NCI-H526 treated with DMSO at 0.1 percent for 48 hours (cell line): ENCODE measurements around the gene C4A.
"Not testable (repeated sequence)": the region's sequence is repeated elsewhere in the genome, so short reads cannot be mapped to it uniquely, and the experiment has no call there.

Experiments
- DNase-seq: peaks from one replicate; lab custom pipeline; 2025; lab: John Stamatoyannopoulos, UW

Gene C4A

DNA sequence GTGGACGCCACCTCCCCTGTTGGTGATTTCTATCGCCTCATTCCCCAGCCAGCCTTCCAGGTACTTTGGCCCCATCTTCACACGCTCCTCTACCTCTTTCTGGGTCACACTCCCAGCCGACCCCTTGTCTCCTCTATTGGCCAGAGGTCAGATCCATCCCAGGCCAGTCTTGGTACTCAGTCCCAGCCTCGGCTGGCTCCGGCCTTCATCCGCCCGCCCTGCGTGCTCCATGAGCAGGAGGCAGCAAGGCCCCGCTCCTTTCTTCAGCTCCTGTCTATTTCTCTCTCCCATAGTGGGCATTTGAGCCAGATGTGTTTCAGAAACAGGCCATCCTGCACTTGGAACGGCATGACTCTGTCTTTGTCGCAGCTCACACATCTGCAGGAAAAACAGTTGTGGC is 20.2 kb upstream of the C4A start:
- no peak for DNase-seq

DNA sequence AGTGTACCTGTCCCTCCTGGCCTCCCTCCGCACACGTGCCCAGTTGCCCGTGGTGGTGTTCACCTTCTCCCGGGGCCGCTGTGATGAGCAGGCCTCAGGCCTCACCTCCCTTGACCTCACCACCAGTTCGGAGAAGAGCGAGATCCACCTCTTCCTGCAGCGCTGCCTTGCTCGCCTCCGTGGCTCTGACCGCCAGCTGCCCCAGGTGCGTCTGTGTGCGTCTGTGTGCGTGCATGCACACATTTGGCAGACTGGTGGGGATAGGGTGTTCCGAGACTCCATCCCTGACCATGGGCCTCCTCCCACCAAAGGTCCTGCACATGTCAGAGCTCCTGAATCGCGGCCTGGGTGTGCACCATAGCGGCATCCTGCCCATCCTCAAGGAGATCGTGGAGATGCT is 17.9 kb upstream of the C4A start:
- no peak for DNase-seq

DNA sequence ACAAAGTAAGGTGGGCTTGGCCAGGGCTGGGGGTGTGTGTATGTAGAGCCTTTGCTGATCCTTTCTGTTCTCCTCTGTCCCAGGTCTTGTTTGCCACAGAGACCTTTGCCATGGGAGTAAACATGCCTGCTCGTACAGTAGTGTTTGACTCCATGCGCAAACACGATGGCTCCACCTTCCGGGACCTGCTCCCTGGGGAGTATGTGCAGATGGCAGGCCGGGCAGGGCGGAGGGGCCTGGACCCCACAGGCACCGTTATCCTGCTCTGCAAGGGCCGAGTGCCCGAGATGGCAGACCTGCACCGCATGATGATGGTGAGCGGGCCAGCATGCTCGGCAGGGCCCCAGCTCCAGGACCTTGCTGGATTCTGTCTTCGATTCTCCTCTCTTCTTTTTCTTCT is 16.2 kb upstream of the C4A start:
- no peak for DNase-seq

DNA sequence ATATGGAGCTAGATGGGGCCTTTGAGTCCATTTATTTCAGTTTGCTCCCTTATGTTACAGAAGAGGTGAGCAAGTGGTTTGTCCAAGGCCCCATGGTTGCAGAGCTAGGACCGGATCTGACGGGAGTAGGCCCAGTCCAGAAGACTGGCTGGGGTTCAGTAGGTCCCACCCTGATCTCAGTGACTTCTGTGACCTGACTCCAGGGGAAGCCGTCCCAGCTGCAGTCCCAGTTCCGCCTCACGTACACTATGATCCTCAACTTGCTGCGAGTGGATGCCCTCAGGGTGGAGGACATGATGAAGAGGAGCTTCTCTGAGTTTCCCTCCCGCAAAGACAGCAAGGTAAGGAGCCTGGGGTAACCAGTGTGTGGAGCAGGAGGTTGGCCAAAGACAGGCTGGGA is 15.4 kb upstream of the C4A start:
- DNase-seq = no peak

DNA sequence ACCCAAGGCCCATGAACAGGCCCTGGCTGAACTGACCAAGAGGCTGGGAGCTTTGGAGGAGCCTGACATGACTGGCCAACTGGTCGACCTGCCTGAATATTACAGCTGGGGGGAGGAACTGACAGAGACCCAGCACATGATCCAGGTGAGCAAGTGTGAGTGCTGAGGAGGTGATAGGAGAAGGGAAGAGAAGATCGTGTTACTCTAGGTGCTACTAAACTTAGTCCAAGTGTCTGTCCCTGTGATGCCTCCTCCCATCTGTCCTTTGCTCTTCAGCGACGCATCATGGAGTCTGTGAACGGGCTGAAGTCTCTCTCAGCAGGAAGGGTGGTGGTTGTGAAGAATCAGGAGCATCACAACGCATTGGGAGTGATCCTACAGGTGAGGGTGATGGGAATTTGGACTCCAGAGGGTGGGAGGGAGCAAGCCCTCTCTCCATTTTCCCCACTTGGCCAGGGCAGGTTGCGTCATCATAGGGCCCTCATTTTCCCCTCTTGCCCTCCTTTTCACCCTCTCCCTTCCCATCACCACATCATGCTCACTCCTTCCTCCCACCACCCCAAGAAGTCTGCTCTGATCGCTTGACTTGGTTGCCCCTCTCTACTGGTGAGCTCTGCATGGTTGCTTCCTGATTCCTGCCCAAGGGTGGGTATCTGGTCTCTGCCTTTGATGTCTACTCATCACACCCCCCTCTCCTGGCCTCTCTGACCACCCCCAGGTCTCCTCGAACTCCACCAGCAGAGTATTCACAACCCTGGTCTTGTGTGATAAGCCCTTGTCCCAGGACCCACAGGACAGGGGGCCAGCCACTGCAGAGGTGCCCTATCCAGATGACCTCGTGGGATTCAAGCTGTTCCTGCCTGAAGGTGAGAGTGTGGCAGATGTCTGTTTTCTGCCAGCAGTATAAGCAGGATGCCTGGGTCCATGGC is 14.6 kb upstream of the C4A start:
- no peak for DNase-seq

DNA sequence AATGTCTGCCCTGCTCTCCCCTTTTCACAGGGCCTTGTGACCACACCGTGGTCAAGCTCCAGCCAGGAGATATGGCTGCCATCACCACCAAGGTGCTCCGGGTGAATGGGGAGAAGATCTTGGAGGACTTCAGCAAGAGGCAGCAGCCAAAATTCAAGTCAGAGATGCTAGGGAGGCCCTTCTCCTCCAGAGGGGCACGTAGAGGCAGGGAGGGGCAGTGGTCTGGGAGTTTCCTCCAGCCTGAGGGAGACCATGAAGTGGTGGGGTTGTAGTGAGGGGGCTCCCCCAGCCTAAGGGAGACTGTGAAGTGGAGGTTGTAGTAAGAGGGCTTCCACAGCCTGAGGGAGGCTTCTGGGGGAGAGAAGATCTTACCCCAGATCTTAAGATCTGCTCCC is 13.9 kb upstream of the C4A start:
- no peak for DNase-seq

DNA sequence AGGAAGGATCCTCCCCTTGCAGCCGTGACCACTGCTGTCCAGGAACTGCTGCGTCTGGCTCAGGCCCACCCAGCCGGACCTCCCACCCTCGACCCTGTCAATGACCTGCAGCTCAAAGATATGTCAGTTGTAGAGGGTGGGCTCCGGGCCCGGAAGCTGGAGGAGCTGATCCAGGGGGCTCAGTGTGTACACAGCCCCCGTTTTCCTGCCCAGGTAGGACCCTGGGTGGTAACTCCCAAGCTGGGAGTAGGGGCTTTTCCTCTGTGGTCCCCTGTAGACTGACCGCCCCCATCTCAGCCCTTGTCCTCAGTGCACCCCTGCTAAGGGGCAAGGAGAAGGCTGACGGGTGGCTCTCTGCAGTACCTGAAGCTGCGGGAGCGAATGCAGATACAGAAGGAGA is 13.5 kb upstream of the C4A start:
- no peak for DNase-seq

DNA sequence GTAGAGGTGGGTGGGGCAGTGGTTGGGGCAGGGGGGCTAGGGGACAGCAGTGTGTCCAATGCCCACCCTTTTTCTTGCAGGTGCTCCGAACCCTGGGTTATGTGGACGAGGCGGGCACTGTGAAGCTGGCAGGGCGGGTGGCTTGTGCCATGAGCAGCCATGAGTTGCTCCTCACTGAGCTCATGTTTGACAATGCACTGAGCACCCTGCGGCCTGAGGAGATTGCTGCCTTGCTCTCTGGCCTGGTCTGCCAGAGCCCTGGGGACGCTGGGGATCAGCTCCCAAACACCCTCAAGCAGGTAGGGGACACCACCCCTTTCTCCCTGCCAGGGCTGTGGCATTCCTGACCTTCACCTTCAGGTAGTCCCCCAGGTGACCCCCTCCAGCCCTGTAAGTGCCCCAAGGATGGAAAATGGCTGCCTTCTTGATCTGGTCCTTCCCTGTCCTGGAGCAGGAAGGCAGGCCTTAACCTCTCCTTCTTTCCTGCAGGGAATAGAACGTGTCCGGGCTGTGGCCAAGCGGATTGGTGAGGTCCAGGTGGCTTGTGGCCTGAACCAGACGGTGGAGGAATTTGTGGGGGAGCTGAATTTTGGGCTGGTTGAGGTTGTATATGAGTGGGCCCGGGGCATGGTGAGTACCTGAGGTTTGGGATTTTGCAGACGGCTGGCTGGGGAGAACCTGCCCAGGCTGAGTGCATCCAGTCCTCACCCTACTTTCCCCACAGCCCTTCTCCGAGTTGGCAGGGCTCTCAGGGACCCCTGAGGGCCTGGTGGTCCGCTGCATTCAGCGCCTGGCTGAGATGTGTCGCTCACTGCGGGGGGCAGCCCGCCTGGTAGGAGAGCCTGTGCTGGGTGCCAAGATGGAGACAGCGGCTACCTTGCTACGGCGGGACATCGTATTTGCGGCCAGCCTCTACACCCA is 12.8 kb upstream of the C4A start:
- no peak for DNase-seq

DNA sequence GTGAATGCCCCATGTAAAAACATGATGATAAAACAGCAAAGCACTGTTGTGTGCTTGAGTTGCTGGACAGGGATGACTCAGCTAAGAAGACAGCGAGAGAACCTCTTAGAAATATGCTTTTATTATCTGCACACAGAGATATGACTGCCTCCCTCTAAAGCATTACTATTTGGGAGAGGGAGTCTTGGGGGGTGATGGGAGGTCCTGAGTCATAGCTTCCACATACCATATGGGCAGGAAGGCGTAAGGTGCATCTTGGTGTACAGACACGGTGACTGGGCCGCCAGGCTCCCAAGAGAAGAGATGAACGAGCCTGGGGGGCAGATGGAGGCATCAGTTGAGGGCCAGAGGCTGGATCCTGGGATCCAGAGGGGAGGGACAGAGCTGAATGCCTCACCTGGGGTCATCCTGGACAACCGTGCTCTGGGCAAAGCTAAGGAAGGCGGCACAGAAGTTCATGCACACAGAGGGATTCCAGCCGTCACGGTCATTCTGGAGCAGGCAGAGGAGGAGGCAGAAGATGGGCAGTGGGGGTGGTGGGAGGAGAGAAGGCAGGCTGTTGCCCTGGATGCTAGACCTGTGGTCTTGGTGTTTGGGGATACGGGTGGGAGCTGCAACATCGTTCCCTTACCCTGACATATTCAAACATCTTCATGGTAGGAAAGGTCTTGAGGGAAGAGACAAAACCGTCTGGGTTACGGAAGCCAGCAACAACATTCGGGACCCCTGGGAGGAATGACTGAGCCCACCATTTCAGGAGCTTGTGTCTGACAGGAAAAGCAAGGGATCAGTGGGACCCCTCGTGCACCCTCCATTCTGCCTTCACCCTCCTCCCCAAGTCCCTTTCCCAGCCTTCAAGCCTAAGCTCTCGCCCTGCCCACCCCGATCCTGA is 11.9 kb upstream of the C4A start:
- no peak for DNase-seq

DNA sequence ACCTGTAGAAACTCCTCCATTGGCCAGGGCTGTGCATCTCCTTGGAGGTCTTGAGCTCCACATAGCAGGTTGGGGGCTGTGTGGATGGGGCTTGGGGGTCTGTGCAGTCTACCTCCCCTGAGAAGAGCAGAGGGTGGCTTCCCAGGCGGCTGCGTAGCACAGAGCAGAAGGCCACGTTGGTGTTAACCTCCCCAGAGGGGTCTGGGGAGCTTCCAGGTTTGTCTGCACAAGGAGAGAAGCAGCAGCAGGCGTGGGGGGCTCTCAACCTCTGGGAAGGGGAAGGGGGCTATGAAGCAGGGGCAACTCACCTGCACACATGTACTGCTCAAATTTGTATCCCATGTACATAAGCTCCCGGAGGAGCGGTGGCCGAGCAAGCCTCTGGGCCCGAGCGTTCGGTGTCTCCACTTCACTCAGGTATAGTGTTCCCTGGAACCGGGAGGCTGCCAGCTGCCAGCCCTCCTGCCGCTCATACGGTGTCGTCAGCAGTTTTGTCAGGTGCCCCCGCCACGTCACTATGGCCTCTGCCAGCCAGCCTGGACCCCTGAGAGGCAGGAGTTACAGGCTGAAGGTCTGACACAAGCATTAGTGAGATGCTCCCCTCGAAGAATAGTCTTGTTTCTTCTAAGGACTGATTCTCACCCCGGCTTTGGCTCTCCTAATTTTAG is 11.1 kb upstream of the C4A start:
- no peak for DNase-seq

DNA sequence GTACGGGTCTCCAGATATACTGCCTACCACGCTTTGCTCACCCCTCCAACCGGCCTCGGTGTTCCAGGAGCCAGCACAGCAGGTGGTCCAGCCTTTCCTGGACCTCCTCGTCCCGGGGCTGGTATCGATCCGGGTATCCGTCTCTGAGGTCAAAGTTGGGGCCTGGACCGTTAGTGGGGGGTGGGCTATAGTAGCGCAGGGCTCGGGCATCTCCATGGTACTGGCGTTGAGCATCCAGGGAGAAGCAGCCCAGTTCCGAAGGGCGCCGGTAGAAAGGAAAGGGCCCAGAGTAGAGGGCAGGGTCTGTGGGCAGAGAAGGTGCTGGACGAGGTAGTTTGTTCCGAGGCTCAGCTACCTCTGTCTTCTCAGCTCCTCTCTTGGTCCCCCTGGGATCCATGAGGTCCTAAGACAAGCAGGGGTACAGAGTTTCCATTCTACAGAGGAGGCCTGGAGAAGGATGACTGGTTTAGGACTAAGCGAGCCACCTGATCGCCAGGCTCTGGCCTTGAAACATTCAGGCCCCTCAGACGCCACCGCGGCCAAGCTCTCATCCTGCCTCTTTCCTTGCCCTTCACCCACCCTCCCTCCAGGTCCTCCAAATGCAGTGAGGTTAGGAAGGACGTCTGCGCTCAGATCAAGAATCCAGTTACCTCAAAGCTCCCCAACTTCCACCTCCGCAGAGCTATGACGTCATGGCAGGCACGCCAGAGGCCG is 10.4 kb upstream of the C4A start:
- DNase-seq = no peak

DNA sequence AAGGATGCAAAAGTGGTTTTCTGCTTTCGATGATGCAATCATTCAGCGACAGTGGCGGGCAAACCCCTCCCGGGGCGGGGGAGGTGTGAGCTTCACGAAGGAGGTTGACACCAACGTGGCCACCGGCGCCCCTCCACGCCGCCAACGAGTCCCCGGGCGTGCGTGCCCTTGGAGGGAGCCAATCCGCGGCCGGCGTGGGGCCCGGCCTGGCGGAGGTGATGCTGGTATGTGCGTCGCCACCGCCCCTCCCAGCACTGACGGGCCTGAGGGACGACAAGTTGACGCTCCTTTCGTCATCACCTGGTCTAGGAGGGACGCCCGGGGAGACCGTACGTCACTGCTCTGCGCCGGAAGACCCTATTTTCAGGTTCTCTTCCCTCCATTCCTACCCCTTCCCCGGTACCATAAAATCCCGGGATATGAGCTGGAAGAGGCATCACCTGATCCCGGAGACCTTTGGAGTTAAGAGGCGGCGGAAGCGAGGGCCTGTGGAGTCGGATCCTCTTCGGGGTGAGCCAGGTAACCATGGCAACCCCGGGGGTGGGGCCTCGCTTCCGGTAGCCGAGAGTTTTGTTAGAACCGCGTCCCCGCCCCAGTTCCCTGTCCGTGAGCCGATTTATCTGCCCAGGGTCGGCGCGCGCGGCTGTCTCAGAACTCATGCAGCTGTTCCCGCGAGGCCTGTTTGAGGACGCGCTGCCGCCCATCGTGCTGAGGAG is 9.7 kb upstream of the C4A start, which contains the start of gene DXO:
DXO (minus strand) TSS at position 146 of the 716 bp plus-strand sequence. CDS start 463 bp downstream, outside the sequence.
- peak; percentile 92 for DNase-seq

DNA sequence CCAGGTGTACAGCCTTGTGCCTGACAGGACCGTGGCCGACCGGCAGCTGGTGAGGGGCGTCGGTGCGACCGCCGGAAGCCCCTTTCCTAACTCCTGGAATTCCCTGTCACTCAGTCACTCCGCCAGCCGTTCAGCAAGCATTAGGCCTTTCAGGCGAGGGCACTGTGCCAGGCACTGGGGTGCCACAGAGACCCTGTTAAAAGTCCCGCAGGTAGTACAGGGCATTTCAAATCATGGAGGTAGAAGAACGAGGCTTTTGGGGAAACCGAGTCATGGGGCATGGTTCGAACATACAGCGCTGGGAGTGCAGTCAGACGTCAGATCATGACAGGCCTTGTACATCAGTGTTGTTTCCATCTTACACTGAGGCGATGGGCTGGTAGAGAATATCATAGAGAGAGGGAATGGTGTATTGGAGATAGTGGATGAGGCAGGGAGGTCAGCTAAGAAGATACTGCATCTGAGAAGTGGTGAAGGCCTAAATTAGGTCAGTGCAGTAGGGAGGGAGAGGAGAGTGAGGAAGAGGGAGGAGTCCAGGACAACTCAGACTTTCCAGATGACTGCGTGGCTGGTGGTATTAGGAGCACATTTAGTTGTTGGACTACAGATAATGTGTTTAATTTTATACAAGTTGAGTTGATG is 9.0 kb upstream of the C4A start:
- no peak for DNase-seq

DNA sequence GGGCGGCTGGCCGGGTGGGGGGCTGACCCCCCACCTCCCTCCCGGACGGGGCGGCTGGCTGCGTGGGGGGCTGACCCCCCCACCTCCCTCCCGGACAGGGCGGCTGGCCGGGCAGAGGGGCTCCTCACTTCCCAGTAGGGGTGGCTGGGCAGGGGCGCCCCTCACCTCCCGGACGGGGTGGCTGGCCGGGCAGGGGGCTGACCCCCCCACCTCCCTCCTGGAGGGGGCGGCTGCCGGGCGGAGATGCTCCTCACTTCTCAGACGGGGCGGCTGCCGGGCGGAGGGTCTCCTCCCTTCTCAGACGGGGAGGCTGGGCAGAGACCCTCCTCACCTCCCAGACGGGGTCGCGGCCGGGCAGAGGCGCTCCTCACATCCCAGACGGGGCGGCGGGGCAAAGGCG is 5.8 kb upstream of the C4A start:
- DNase-seq = not testable (repeated sequence)

DNA sequence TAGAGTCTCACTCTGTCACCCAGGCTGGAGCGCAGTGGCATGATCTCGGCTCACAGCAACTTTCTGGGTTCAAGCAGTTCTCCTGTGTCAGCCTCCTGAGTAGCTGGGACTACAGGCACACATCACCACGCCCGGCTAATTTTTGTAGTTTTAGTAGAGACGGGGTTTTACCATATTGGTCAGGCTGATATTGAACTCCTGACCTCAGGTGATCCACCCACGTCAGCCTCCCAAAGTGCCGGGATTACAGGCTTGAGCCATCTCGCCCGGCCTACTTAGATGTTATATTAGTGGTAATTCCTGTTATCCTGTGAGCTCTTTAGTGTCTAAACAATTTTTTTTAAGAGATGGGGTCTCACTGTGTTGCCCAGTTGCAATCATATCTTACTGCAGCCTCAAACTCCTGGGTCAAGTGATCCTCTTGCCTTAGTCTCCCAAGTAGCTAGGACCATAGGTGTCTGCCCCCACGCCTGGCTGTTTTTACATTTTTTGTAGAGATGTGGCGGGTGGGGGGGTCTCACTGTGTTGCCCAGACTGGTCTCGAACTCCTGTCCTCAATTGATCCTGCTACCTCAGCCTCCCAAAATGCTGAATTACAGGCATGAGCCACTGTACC is 3.9 kb upstream of the C4A start:
- no peak for DNase-seq

DNA sequence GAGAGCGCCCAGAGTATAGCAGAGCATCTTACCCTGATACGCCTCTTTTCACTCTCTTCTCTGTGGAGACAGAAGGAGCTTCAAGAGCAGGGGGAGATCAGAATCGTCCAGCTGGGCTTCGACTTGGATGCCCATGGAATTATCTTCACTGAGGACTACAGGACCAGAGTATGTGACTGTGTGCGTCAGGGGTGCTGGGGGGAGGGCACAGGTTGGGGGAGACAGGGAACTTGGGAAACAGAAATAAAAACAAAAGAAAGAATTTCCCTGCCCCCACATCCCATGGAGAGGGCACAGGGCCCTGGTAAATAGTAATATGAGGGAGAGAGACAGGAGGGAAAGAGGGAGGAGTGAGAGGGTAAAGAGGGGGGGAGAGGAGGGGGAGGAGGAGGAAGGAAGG is 3.0 kb upstream of the C4A start:
- DNase-seq = no peak

DNA sequence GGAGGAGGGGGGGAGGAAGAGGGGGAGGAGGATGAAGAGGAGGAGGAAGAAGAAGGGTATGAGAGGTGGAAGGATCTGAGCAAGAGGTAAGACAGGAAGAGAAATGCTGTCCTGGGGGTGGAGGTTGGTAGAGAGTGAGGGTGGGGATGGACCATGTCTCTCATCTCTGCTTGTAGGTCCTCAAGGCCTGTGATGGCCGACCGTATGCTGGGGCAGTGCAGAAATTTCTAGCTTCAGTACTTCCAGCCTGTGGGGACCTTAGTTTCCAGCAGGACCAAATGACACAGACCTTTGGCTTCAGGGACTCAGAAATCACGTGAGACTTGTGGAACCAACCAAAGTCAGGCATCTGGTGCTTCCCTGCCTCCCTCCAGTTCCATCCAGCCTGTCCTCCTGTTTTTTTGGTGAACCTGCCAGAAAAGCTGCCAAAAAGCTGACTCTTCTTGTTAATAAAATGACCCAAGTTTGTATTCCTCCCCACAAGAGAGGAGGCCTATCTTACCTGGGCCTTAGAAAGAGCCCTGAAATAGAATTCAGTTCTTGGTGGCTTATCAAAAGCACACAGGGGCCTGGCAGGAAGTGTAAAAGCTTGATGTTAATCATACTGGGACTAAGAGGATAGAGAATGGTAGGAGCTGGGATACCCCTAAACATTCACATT is 2.5 kb upstream of the C4A start:
- DNase-seq = no peak

DNA sequence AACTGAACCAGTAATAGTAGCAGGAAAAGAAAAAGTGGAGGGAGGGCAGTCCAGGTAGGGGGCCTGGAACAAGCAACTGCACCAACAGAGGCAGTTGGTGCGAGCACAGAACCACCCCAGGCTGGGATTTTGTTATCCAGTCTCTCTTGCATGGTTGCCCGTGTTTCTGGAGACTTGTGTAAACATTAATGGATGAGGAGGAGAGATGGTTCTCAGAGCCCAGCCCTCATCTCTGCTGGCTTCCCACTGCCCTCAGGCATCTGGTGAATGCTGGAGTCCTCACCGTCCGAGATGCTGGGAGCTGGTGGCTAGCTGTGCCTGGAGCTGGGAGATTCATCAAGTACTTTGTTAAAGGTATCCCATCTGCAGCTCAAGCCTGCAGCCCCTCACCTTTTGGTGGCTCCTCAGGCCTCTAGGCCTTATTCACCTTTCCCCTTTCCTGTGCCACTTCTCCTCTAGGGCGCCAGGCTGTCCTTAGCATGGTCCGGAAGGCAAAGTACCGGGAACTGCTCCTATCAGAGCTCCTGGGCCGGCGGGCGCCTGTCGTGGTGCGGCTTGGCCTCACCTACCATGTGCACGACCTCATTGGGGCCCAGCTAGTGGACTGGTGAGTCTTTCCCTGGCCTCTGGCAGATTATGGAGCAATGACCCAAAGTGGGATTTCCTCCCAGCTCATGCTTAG is 1.5 kb upstream of the C4A start:
- not testable (repeated sequence) for DNase-seq
